Right atrium auricular region (tissue), 2 donors: ENCODE data around the gene PDE11A. TPM values are rescaled to one million over a fixed set of nuclear protein-coding genes. Genes with fewer than 3 reads are reported as not detected.

Experiments used
- DNase-seq: peaks from one replicate; pipeline ENCODE4 v3.0.0-alpha.2; 2019; ENCODE audit warnings: low spot score
- H3K27ac ChIP-seq, 2 donors: fragments of 200-600 bp; sonication (generic); 1 replicate in 1 of 2; 2 replicates in 1 of 2; pipeline ENCODE4 v1.5.1; 2016 to 2019
- H3K27me3 ChIP-seq, 2 donors: fragments of 200-600 bp; sonication (generic); one replicate each; pipeline versions ENCODE4 v1.5.1 to v1.6.0; 2017 to 2019
- H3K36me3 ChIP-seq: fragments of 200-600 bp; sonication (generic); one replicate; pipeline ENCODE4 v1.5.1; 2016
- H3K4me1 ChIP-seq, 2 donors: fragments of 200-600 bp; sonication (generic); one replicate each; pipeline versions ENCODE4 v1.5.1 to v1.6.0; 2017 to 2019
- H3K4me3 ChIP-seq, 2 donors: fragments of 200-600 bp; sonication (generic); 1 replicate in 1 of 2; 2 replicates in 1 of 2; pipeline ENCODE4 v1.5.1; 2017 to 2019; ENCODE audit warnings: mild to moderate bottlenecking in 1 of 2, moderate library complexity in 1 of 2
- H3K9me3 ChIP-seq, 2 donors: fragments of 200-600 bp; sonication (generic); one replicate each; pipeline ENCODE4 v1.5.1; 2019
- total RNA-seq, 2 donors: library from RNA; depleted of rRNA; stranded (reverse); fragments of >200 nt; gene quantifications; one replicate each; pipeline ENCODE4 v1.1.0, GENCODE V29; 2016
- TF ChIP-seq, protein P1 (sequence below), 2 donors: fragments of 200-600 bp; sonication (generic); IDR thresholded peaks; one replicate each; pipeline ENCODE4 v1.5.1; 2019; ENCODE audit warnings: antibody characterized with exemption in 2 of 2

The PDE11A gene
- total RNA-seq, 2 donors from 2014 or later: 1.2 TPM; not detected in 1

DNA sequence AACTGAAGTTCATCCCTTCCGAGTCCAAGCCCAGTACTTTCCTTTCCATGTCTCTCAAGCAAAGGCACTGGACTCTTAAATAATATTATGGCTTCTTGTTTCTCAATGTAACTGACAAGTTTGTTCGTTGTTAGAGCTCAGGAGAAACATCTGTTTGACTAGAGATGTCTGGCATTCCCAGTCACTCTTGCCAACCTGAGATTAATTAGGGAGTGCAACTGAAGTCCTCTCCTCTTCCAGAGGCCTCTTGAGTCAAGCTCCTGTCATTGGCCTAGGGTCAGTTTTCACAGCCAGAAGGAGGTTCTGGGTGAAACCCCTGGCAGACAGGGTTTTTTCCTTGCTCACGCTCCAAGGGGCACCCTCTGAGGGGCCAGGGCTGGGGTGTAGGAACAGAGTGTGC lies 483.9 kb downstream of the PDE11A start:
- no peaks in the 10 kb centered on the region for H3K27me3 ChIP-seq
- no peak for DNase-seq
- no peaks in the 10 kb centered on the region for H3K4me1 ChIP-seq
- TF ChIP-seq, protein P1, sequence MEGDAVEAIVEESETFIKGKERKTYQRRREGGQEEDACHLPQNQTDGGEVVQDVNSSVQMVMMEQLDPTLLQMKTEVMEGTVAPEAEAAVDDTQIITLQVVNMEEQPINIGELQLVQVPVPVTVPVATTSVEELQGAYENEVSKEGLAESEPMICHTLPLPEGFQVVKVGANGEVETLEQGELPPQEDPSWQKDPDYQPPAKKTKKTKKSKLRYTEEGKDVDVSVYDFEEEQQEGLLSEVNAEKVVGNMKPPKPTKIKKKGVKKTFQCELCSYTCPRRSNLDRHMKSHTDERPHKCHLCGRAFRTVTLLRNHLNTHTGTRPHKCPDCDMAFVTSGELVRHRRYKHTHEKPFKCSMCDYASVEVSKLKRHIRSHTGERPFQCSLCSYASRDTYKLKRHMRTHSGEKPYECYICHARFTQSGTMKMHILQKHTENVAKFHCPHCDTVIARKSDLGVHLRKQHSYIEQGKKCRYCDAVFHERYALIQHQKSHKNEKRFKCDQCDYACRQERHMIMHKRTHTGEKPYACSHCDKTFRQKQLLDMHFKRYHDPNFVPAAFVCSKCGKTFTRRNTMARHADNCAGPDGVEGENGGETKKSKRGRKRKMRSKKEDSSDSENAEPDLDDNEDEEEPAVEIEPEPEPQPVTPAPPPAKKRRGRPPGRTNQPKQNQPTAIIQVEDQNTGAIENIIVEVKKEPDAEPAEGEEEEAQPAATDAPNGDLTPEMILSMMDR (IDR thresholded peaks at IDR 0.05): no peak
- no peak overlapping the region for H3K4me3 ChIP-seq
- no peaks in the 10 kb centered on the region for H3K9me3 ChIP-seq
- H3K27ac ChIP-seq: no peak overlapping the region
- H3K36me3 ChIP-seq: no peaks in the 10 kb centered on the region

DNA sequence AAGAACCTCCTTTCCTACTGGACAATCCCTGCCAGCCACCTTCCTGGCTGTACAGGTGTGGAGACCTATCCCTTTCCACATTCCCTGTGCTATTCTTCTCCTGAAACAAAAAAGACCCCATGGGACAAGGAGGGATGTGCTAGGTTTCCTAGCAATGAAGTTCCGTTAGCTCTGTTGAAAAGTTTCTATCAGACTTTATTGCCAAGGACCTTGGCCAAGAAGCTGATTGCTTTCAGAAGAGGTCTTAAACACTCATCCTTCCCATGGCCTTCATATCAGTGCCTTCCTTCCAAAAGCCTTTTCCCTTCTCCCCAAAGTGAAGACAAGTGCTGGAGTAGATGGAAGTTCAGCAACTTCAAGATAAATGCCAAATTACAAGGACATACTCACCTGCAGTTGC lies 485.2 kb downstream of the PDE11A start:
- TF ChIP-seq, protein P1 (IDR thresholded peaks at IDR 0.05): no peak
- Histone ChIP-seq H3K9me3 (no peaks in the 10 kb centered on the region), H3K4me1 (no peaks in the 10 kb centered on the region), H3K27me3 (no peaks in the 10 kb centered on the region), H3K4me3 (no peak overlapping the region), H3K36me3 (no peaks in the 10 kb centered on the region), H3K27ac (no peak overlapping the region)
- no peak for DNase-seq

DNA sequence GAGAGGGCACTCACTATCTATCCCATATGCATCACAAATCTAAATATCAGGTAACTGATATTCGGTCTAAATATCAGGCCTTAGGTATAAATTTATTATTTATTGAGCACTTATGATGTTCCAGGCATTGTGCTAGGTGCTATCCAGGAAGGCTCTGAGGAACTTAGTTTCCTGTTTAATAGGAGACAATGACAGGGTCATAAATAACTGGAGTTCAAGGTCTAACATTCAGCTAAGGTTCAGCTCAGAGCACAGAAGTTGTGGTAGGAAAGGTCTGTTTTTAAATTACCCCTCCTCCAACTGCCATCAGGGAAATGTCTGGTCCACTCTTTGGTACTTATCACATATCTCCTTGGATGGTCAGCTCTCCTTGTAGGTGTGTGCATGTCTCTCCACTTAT lies 486.4 kb downstream of the PDE11A start:
- H3K4me3 ChIP-seq: no peak overlapping the region
- no peaks in the 10 kb centered on the region for H3K4me1 ChIP-seq
- no peaks in the 10 kb centered on the region for H3K36me3 ChIP-seq
- no peaks in the 10 kb centered on the region for H3K9me3 ChIP-seq
- no peaks in the 10 kb centered on the region for H3K27me3 ChIP-seq
- no peak overlapping the region for H3K27ac ChIP-seq
- DNase-seq: no peak
- TF ChIP-seq, protein P1 (IDR thresholded peaks at IDR 0.05): no peak

DNA sequence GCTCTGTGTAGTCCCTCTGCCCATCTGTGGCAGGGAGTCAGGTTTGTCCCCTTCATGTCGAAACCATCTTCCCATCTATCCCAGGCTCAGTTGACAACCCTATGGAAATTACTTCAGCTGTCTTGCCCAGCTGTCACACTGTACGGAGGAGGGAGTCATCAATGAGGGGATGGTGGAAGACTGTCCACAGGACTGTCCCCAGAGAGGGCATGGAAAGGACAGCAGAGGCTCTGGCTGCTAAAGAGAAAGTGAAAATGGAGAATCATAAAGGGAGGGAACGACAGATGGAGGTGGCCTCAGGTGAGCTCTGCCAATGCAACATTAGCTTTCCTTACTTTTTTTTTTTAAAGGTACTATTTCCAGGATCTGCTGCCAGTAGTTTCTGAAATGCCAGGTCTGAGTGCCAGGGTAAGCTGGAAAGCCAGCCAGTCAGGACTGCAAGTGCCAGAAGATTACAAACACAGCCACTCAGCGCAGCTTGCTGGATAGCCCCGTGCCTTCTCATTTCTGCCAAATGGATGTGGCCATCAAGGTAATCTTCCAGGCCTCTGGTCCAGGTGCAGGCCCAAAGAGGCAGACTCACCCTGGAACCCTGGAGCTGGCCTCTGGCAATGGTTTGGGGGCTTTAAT lies 487.2 kb downstream of the PDE11A start:
- Histone ChIP-seq H3K4me1 (no peaks in the 10 kb centered on the region), H3K27ac (no peak overlapping the region), H3K9me3 (no peaks in the 10 kb centered on the region), H3K36me3 (no peaks in the 10 kb centered on the region), H3K27me3 (no peaks in the 10 kb centered on the region), H3K4me3 (no peak overlapping the region)
- TF ChIP-seq, protein P1 (IDR thresholded peaks at IDR 0.05): no peak
- no peak for DNase-seq

DNA sequence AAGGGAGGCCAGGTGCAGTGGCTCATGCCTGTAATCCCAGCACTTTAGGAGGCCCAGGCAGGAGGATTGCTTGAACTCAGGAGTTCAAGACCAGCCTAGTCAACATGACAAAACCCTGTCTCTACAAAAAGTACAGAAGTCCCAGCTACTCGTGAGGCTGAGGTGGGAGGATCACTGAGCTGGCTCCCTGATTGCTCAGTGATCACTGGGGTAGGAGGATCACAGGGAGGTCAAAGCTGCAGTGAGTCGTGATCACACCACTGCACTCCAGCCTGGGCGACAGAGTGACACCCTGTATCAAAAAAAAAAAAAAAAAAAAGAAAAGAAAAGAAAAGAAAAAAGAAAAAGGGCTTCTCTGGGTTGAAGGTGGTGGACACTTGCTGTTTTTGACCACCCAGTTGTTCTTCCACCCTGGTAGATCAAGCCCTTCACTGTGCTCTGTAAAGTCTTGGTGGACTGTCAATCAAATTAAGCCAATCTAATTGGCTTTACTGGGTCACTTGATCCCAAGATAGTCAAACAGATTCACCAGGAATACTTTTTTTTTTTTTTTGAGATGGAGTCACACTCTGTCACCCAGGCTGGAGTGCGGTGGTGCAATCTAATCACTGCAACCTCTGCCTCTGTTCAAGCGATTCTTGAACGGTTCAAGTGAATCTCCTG lies 488.4 kb downstream of the PDE11A start:
- Histone ChIP-seq H3K9me3 (no peaks in the 10 kb centered on the region), H3K4me1 (no peaks in the 10 kb centered on the region), H3K4me3 (no peak overlapping the region), H3K36me3 (no peaks in the 10 kb centered on the region), H3K27ac (no peak overlapping the region), H3K27me3 (no peaks in the 10 kb centered on the region)
- TF ChIP-seq, protein P1 (IDR thresholded peaks at IDR 0.05): no peak
- no peak for DNase-seq
